H9 (cell line): ENCODE results near the gene RPEL1. TPM values are rescaled to one million over a fixed set of nuclear protein-coding genes. Genes with fewer than 3 reads are reported as not detected.

Source experiments
- DNase-seq: peaks from one replicate; pipeline ENCODE4 v3.0.0-alpha.2; 2017
- H2AFZ ChIP-seq: one replicate; pipeline ENCODE4 v1.6.1; 2013; ENCODE audit warnings: mild to moderate bottlenecking, low read length, control low read depth, moderate library complexity
- H2AK5ac ChIP-seq: 2 replicates; pipeline ENCODE4 v1.6.1; 2013; ENCODE audit warnings: low read length, control low read depth, mixed read lengths; ENCODE audit not compliant: insufficient read length
- H2BK120ac ChIP-seq: one replicate; pipeline ENCODE4 v1.6.1; 2013; ENCODE audit warnings: low read depth, mild to moderate bottlenecking, low read length, control low read depth, inconsistent platforms; ENCODE audit not compliant: poor library complexity, severe bottlenecking
- H2BK12ac ChIP-seq: 2 replicates; pipeline ENCODE4 v1.6.1; 2013; ENCODE audit warnings: low read length, control low read depth, mixed read lengths, low read depth; ENCODE audit not compliant: insufficient read length
- H2BK15ac ChIP-seq: 2 replicates; pipeline ENCODE4 v1.6.1; 2013; ENCODE audit warnings: low read depth, low read length, control low read depth
- H2BK20ac ChIP-seq: one replicate; pipeline ENCODE4 v1.6.1; 2013; ENCODE audit warnings: low read depth, mild to moderate bottlenecking, low read length, control low read depth, inconsistent platforms; ENCODE audit not compliant: poor library complexity, severe bottlenecking
- H2BK5ac ChIP-seq: 2 replicates; pipeline ENCODE4 v1.6.1; 2013; ENCODE audit warnings: low read length, control low read depth, mixed read lengths; ENCODE audit not compliant: insufficient read length
- H3K14ac ChIP-seq: 2 replicates; pipeline ENCODE4 v1.6.1; 2013; ENCODE audit warnings: low read length, control low read depth; ENCODE audit not compliant: insufficient read depth
- H3K18ac ChIP-seq: 2 replicates; pipeline ENCODE4 v1.6.1; 2013; ENCODE audit warnings: low read depth, mild to moderate bottlenecking, mixed read lengths, low read length, control low read depth; ENCODE audit not compliant: insufficient read length
- H3K23ac ChIP-seq: 2 replicates; pipeline ENCODE4 v1.6.1; 2013; ENCODE audit warnings: low read length, control low read depth, mixed read lengths, low read depth; ENCODE audit not compliant: insufficient read length
- H3K23me2 ChIP-seq: 2 replicates; pipeline ENCODE4 v1.6.1; 2013; ENCODE audit warnings: low read depth, mild to moderate bottlenecking, mixed read lengths, low read length, control low read depth; ENCODE audit not compliant: insufficient read length, poor library complexity, severe bottlenecking
- H3K27ac ChIP-seq: 2 replicates; pipeline ENCODE4 v1.5.1; 2013; ENCODE audit warnings: low read length, control low read depth, mixed read lengths, low read depth; ENCODE audit not compliant: insufficient read length
- H3K27me3 ChIP-seq: 2 replicates; pipeline ENCODE4 v1.6.1; 2013; ENCODE audit warnings: low read length, control low read depth, inconsistent platforms; ENCODE audit not compliant: insufficient read depth
- H3K4ac ChIP-seq: 2 replicates; pipeline ENCODE4 v1.6.1; 2013; ENCODE audit warnings: low read depth, mild to moderate bottlenecking, control low read depth, inconsistent platforms, low read length, moderate library complexity
- H3K4me1 ChIP-seq: 2 replicates; pipeline ENCODE4 v1.6.1; 2013; ENCODE audit warnings: low read length, control low read depth, inconsistent platforms; ENCODE audit not compliant: insufficient read depth
- H3K4me2 ChIP-seq: 2 replicates; pipeline ENCODE4 v1.6.1; 2013; ENCODE audit warnings: low read length, control low read depth, mixed read lengths; ENCODE audit not compliant: insufficient read length, insufficient read depth
- H3K56ac ChIP-seq: 2 replicates; pipeline ENCODE4 v1.6.1; 2013; ENCODE audit warnings: low read depth, mild to moderate bottlenecking, mixed read lengths, low read length, control low read depth; ENCODE audit not compliant: insufficient read length
- H3K79me1 ChIP-seq: 2 replicates; pipeline ENCODE4 v1.6.1; 2013; ENCODE audit warnings: low read depth, mild to moderate bottlenecking, moderate library complexity, low read length, control low read depth, inconsistent platforms; ENCODE audit not compliant: insufficient read depth, poor library complexity, severe bottlenecking
- H3K79me2 ChIP-seq: 2 replicates; pipeline ENCODE4 v1.6.1; 2013; ENCODE audit warnings: low read length, control low read depth, inconsistent platforms; ENCODE audit not compliant: insufficient read depth
- H3K9ac ChIP-seq: 2 replicates; pipeline ENCODE4 v1.6.1; 2013; ENCODE audit warnings: low read length, control low read depth, mixed read lengths; ENCODE audit not compliant: insufficient read length; ENCODE audit errors: extremely low read depth
- H3K9me3 ChIP-seq: one replicate; pipeline ENCODE4 v1.6.1; 2013; ENCODE audit warnings: low read depth, low read length, inconsistent platforms; ENCODE audit not compliant: control insufficient read depth
- H3T11ph ChIP-seq: one replicate; pipeline ENCODE4 v1.6.1; 2013; ENCODE audit warnings: mild to moderate bottlenecking, low read length, control low read depth, inconsistent platforms
- H4K20me1 ChIP-seq: one replicate; pipeline ENCODE4 v1.6.1; 2013; ENCODE audit not compliant: control insufficient read depth, insufficient read length, insufficient read depth
- H4K5ac ChIP-seq: 2 replicates; pipeline ENCODE4 v1.6.1; 2013; ENCODE audit warnings: low read depth, mild to moderate bottlenecking, mixed read lengths, low read length, control low read depth; ENCODE audit not compliant: insufficient read length
- H4K8ac ChIP-seq: replicated peaks from 2 replicates; pipeline ENCODE4 v1.6.1; 2013; ENCODE audit warnings: low read length, control low read depth, mixed read lengths, low read depth; ENCODE audit not compliant: insufficient read length
- H4K91ac ChIP-seq: 2 replicates; pipeline ENCODE4 v1.6.1; 2013; ENCODE audit warnings: low read depth, mild to moderate bottlenecking, moderate library complexity, mixed read lengths, low read length, control low read depth; ENCODE audit not compliant: insufficient read length
- H3K27ac Mint-ChIP-seq, 3 experiments: 2 replicates in 2 of 3; 3 replicates in 1 of 3; pipeline ENCODE4 v1.8.0; 2020 to 2021; ENCODE audit warnings: mixed read lengths in 3 of 3, mild to moderate bottlenecking in 1 of 3, moderate library complexity in 1 of 3
- H3K27me3 Mint-ChIP-seq: 2 replicates; pipeline ENCODE4 v1.8.0; 2021; ENCODE audit warnings: low read depth, mild to moderate bottlenecking, moderate library complexity, mixed read lengths
- H3K36me3 Mint-ChIP-seq, 3 experiments: 2 replicates in 2 of 3; 3 replicates in 1 of 3; pipeline ENCODE4 v1.8.0; 2020 to 2021; ENCODE audit warnings: low read depth in 3 of 3, mixed read lengths in 3 of 3; ENCODE audit not compliant: insufficient read depth in 1 of 3
- H3K4me1 Mint-ChIP-seq, 2 experiments: 2 replicates each; pipeline ENCODE4 v1.8.0; 2020; ENCODE audit warnings: mixed read lengths in 2 of 2
- H3K4me3 Mint-ChIP-seq, 2 experiments: 2 replicates in 1 of 2; 3 replicates in 1 of 2; pipeline ENCODE4 v1.8.0; 2020 to 2021; ENCODE audit warnings: mild to moderate bottlenecking in 2 of 2, mixed read lengths in 2 of 2, moderate library complexity in 1 of 2
- H3K9me3 Mint-ChIP-seq, 2 experiments: 2 replicates in 1 of 2; 3 replicates in 1 of 2; pipeline ENCODE4 v1.8.0; 2020; ENCODE audit warnings: mild to moderate bottlenecking in 2 of 2, mixed read lengths in 2 of 2, moderate library complexity in 1 of 2
- CTCF ChIP-seq: fragments of 200-600 bp; sonication (generic); conservative IDR thresholded peaks from 3 replicates; pipeline ENCODE4 v1.8.0; 2021; ENCODE audit warnings: antibody characterized with exemption, mild to moderate bottlenecking
- WGBS: extraction: QIAGEN DNeasy Blood & Tissue Kit; methylation state at CpG from one replicate; pipeline ENCODE4 v1.1.7; 2013; ENCODE audit warnings: missing lambda C conversion rate, low lambda C conversion rate, mixed read lengths; ENCODE audit not compliant: insufficient read length; ENCODE audit errors: extremely low coverage; 5-methylcytosine and 5-hydroxymethylcytosine counted together
- total RNA-seq: library from RNA; stranded (reverse); gene quantifications from 2 replicates; pipeline ENCODE4 v1.2.1, GENCODE V29; 2021

The RPEL1 gene
- total RNA-seq, 1 experiment from 2014 or later, result 0.13 TPM

GRCh38 chr10:103231047-103231551 is 14.6 kb upstream of the RPEL1 start:
- Histone ChIP-seq H3K79me1 (no peaks in the 10 kb centered on the region), H3K27me3 (no peaks in the 10 kb centered on the region), H3T11ph (no peak overlapping the region), H2AK5ac (no peak overlapping the region), H3K23me2 (no peaks in the 10 kb centered on the region), H3K27ac (peak overlapping the region; percentile 95), H2BK15ac (no peak overlapping the region), H3K4me2 (no peak overlapping the region), H3K79me2 (no peaks in the 10 kb centered on the region), H4K20me1 (no peaks in the 10 kb centered on the region), H2BK5ac (no peak overlapping the region), H2BK20ac (peak overlapping the region; percentile 84), H3K18ac (no peak overlapping the region), H3K4ac (no peak overlapping the region; the same call in 1 of the 2 replicates), H4K91ac (peak overlapping the region; percentile 83), H2AFZ (no peak overlapping the region), H3K4me1 (peaks cover 9% of the 10 kb centered on the region; the same call in 1 of the 2 replicates), H2BK12ac (peak overlapping the region; percentile 41), H3K9ac (no peak overlapping the region), H2BK120ac (no peak overlapping the region), H3K23ac (no peak overlapping the region), H3K56ac (no peak overlapping the region), H4K8ac (no peak overlapping the region), H4K5ac (peak overlapping the region; percentile 47), H3K9me3 (no peaks in the 10 kb centered on the region), H3K14ac (no peak overlapping the region)
- H3K9me3 Mint-ChIP-seq, result no peaks in the 10 kb centered on the region; a peak in 1 of 5 replicates
- WGBS, result no CpG with 5 or more reads among the region's 4 CpGs
- H3K27me3 Mint-ChIP-seq, result no peaks in the 10 kb centered on the region
- TF ChIP-seq CTCF, result no peak
- peak overlapping the region; percentile 19 to 89 (median 66) for H3K27ac Mint-ChIP-seq
- DNase-seq, result peak; percentile 75
- peaks cover 23 to 24% of the 10 kb centered on the region in 2 experiments for H3K4me1 Mint-ChIP-seq
- peaks cover 0 to 3% (median 0%) of the 10 kb centered on the region in 3 experiments; a peak in 1 of 7 replicates for H3K36me3 Mint-ChIP-seq
- H3K4me3 Mint-ChIP-seq, result no peak overlapping the region; a peak in 2 of 5 replicates
